Measurements from ENCODE around the gene BCL11A. TPM values are rescaled to one million over a fixed set of nuclear protein-coding genes. Genes with fewer than 3 reads are reported as not detected.

Gene BCL11A
- total RNA-seq, 1 donor from 2014 or later, result 46.2 TPM

DNA sequence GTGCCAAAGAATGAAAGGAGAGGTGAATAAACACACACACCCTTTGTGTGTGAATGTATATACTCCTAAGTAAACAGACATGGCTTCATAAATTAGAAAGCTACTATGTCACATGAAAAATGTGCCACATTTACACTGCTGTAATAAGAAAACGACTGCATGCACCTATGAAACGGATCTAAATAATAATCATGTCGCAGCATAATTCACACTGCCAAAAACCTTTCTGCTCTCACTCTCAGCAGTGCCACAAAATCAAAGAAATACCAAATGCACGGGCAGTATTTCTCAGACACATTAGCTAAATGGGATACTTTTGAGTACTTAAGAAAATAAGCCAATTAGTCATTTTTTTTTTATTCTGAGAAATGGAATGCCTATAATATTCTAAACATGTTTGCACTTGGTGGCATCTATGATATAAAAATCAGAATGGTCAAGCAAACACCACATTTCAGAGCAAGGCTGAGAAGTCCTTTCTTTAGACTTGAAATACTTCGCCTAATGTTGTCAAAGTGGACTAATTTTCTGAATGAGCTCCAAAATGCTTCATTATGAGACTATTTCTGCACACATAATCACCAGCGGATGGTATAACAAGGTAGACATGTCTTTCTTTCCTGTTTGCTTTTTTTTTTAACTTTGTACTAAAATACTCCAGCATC lies 6.6 kb downstream of the BCL11A start:
- no peak overlapping the region for H3K27ac Mint-ChIP-seq
- no peak overlapping the region for H3K4me3 Mint-ChIP-seq (ENCODE audit: low read depth)
- H3K36me3 Mint-ChIP-seq (ENCODE audit: insufficient read depth), result peaks cover 21% of the 10 kb centered on the region
- H3K9me3 Mint-ChIP-seq (ENCODE audit: low read depth), result no peaks in the 10 kb centered on the region
- DNase-seq (ENCODE audit: low spot score, unreplicated experiment), result no peak
- TF ChIP-seq, protein P1, sequence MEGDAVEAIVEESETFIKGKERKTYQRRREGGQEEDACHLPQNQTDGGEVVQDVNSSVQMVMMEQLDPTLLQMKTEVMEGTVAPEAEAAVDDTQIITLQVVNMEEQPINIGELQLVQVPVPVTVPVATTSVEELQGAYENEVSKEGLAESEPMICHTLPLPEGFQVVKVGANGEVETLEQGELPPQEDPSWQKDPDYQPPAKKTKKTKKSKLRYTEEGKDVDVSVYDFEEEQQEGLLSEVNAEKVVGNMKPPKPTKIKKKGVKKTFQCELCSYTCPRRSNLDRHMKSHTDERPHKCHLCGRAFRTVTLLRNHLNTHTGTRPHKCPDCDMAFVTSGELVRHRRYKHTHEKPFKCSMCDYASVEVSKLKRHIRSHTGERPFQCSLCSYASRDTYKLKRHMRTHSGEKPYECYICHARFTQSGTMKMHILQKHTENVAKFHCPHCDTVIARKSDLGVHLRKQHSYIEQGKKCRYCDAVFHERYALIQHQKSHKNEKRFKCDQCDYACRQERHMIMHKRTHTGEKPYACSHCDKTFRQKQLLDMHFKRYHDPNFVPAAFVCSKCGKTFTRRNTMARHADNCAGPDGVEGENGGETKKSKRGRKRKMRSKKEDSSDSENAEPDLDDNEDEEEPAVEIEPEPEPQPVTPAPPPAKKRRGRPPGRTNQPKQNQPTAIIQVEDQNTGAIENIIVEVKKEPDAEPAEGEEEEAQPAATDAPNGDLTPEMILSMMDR (IDR thresholded peaks at IDR 0.05; ENCODE audit: unreplicated experiment), result no peak
- peaks cover 4% of the 10 kb centered on the region for H3K27me3 Mint-ChIP-seq
- peaks cover 33% of the 10 kb centered on the region for H3K4me1 Mint-ChIP-seq (ENCODE audit: low read depth)

DNA sequence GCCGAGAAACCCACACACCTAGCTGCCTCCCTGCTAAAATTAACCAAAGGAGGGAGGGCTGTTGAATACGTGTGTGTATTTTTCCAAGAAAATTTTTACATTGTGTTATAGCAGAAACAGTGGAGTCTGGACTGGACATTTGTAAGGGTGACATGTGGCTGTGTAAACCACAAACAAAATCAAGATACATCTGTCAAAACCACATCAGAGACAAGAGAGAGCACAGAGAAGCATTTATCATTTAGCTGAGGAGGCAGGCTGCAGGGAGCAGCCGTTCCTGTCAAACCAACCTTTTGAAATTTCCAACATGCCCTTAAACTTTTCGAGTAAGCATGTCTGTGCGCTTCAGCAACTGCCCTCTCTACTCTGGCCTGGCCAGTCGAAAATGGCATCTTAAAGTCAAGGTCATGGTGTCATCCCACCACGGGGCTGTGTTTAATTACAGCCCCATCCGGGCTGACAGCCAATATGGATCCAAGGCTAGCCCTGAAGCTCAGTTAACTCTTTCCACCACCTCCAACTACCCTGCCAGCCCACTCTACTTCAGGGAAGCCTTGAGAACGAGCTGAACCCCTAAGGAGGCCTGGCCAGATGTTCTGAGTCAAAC lies 8.4 kb downstream of the BCL11A start:
- H3K4me1 Mint-ChIP-seq (ENCODE audit: low read depth), result peaks cover 38% of the 10 kb centered on the region
- H3K27ac Mint-ChIP-seq, result no peak overlapping the region
- peaks cover 4% of the 10 kb centered on the region for H3K27me3 Mint-ChIP-seq
- H3K9me3 Mint-ChIP-seq (ENCODE audit: low read depth), result no peaks in the 10 kb centered on the region
- H3K36me3 Mint-ChIP-seq (ENCODE audit: insufficient read depth), result peaks cover 21% of the 10 kb centered on the region
- TF ChIP-seq, protein P1 (IDR thresholded peaks at IDR 0.05; ENCODE audit: unreplicated experiment), result no peak
- DNase-seq (ENCODE audit: low spot score, unreplicated experiment), result no peak
- H3K4me3 Mint-ChIP-seq (ENCODE audit: low read depth), result no peak overlapping the region

- Mint-ChIP-seq H3K4me1 (ENCODE audit: low read depth) (peaks cover 40% of the 10 kb centered on the region), H3K9me3 (ENCODE audit: low read depth) (no peaks in the 10 kb centered on the region), H3K4me3 (ENCODE audit: low read depth) (no peak overlapping the region), H3K27ac (no peak overlapping the region), H3K36me3 (ENCODE audit: insufficient read depth) (peaks cover 21% of the 10 kb centered on the region), H3K27me3 (peaks cover 4% of the 10 kb centered on the region)
- TF ChIP-seq, protein P1 (IDR thresholded peaks at IDR 0.05; ENCODE audit: unreplicated experiment), result no peak
- no peak for DNase-seq (ENCODE audit: low spot score, unreplicated experiment)
Measured at GRCh38 chr2:60544062-60544461, 9.4 kb downstream of the BCL11A start.

DNA sequence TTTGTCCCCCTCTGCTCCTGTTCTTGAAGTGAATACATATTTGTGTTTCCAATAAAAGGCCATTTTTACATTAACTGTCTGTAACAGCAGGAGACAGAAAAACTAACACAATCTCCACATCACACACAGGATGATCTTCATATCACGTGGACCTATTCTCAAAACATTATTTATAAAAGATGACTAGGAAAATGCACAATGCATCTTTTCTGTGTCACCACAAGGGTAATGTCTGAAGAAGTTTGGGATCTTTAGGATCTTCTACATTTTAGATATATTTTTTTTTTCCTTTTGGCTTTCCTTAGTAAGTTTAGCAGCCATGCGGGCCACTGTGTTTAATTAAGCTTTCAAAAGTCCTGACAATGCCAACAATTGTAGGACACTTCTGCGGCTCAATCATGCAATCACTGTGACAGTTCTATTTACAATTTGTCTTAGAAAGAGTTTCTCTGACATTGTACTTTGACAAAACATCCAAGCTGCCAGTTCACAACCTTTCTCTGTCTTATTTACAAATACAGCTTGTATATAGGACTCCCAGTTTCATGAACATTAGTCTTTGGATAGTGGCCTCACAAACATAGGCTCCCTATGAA lies 12.3 kb downstream of the BCL11A start:
- no peak for DNase-seq (ENCODE audit: low spot score, unreplicated experiment)
- Mint-ChIP-seq H3K36me3 (ENCODE audit: insufficient read depth) (peaks cover 21% of the 10 kb centered on the region), H3K27ac (no peak overlapping the region), H3K4me1 (ENCODE audit: low read depth) (peaks cover 45% of the 10 kb centered on the region), H3K4me3 (ENCODE audit: low read depth) (no peak overlapping the region), H3K9me3 (ENCODE audit: low read depth) (no peaks in the 10 kb centered on the region), H3K27me3 (no peaks in the 10 kb centered on the region)
- TF ChIP-seq, protein P1 (IDR thresholded peaks at IDR 0.05; ENCODE audit: unreplicated experiment), result no peak

- TF ChIP-seq, protein P1 (IDR thresholded peaks at IDR 0.05; ENCODE audit: unreplicated experiment), result no peak
- Mint-ChIP-seq H3K4me3 (ENCODE audit: low read depth) (no peak overlapping the region), H3K27ac (no peak overlapping the region), H3K9me3 (ENCODE audit: low read depth) (no peaks in the 10 kb centered on the region), H3K36me3 (ENCODE audit: insufficient read depth) (peaks cover 14% of the 10 kb centered on the region), H3K27me3 (no peaks in the 10 kb centered on the region), H3K4me1 (ENCODE audit: low read depth) (peaks cover 55% of the 10 kb centered on the region)
- no peak for DNase-seq (ENCODE audit: low spot score, unreplicated experiment)
Measured at GRCh38 chr2:60540074-60540473, 13.4 kb downstream of the BCL11A start.

All from progenitor cell of endocrine pancreas (in vitro differentiated cells).